ENCODE results near the gene FBXW2.

DNA sequence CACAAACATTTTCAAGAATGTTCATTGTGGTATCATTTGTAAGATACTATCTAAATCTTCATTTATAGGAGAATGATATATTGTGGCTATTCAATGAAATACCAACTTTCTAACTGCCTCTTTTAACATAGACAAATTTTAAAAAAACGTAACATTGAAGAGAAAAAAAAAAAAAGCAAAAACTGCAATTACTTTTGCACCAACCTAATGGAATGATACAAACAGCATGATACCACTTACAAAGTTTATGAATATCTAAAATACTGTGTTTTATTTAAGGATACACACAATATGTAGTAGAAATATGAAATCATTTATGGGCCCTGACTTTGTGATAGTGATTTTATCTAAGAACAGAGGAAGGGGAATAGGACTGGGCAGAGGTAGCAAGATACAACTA, 25.4 kb upstream of the FBXW2 start:
- TF ChIP-seq, protein P1, sequence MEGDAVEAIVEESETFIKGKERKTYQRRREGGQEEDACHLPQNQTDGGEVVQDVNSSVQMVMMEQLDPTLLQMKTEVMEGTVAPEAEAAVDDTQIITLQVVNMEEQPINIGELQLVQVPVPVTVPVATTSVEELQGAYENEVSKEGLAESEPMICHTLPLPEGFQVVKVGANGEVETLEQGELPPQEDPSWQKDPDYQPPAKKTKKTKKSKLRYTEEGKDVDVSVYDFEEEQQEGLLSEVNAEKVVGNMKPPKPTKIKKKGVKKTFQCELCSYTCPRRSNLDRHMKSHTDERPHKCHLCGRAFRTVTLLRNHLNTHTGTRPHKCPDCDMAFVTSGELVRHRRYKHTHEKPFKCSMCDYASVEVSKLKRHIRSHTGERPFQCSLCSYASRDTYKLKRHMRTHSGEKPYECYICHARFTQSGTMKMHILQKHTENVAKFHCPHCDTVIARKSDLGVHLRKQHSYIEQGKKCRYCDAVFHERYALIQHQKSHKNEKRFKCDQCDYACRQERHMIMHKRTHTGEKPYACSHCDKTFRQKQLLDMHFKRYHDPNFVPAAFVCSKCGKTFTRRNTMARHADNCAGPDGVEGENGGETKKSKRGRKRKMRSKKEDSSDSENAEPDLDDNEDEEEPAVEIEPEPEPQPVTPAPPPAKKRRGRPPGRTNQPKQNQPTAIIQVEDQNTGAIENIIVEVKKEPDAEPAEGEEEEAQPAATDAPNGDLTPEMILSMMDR (IDR thresholded peaks at IDR 0.05 in 8 of 11, conservative IDR thresholded peaks at IDR 0.05 in 3 of 11): no peak
- no peak for TF ChIP-seq POLR2A (IDR thresholded peaks at IDR 0.05)
